IMR-90 (cell line): ENCODE results near the gene KLK6. TPM values are rescaled to one million over a fixed set of nuclear protein-coding genes. Genes with fewer than 3 reads are reported as not detected.

Experiments used
- ATAC-seq: fragments of 200-7000 bp; cut with Tn5 transposase; 2 replicates; pipeline ENCODE4 v1.9.1; 2020; ENCODE audit warnings: low read depth, mild to moderate bottlenecking, moderate library complexity
- BruUV-seq: library from RNA; stranded (reverse); fragments of 400-500 nt; replicated peaks from 2 replicates; lab custom pipeline; 2021; lab: Mats Ljungman, UMichigan
- CTCF ChIA-PET: fragments of 300-600 bp; formaldehyde crosslinking; extraction: SDS; loops from one replicate; lab custom pipeline; 2021; ENCODE audit warnings: antibody characterized with exemption; lab: Yijun Ruan, JAX
- POLR2A ChIA-PET: fragments of 300-600 bp; sonication (Branson Sonifier 250); formaldehyde crosslinking; loops from one replicate; lab custom pipeline; 2022; ENCODE audit warnings: antibody characterized with exemption; ENCODE audit not compliant: unreplicated experiment; lab: Charles Lee
- DNase-seq: peaks from one replicate; pipeline ENCODE4 v3.0.0; 2013
- H2AFZ ChIP-seq: replicated peaks from 2 replicates; pipeline ENCODE3; 2013; ENCODE audit warnings: low read length, mild to moderate bottlenecking; ENCODE audit not compliant: poor library complexity
- H2AK5ac ChIP-seq: 2 replicates; pipeline ENCODE4 v1.6.1; 2013; ENCODE audit warnings: low read depth, low read length, inconsistent platforms
- H2AK9ac ChIP-seq: replicated peaks from 2 replicates; pipeline ENCODE3; 2013; ENCODE audit warnings: mild to moderate bottlenecking, low read depth, low read length, moderate library complexity; ENCODE audit not compliant: poor library complexity
- H2BK120ac ChIP-seq: 2 replicates; pipeline ENCODE4 v1.6.1; 2013; ENCODE audit warnings: low read depth, low read length, inconsistent platforms
- H2BK15ac ChIP-seq: 3 replicates; pipeline ENCODE4 v1.6.1; 2013; ENCODE audit warnings: low read depth, low read length, inconsistent platforms
- H2BK20ac ChIP-seq: 2 replicates; pipeline ENCODE4 v1.6.1; 2013; ENCODE audit warnings: low read depth, mild to moderate bottlenecking, inconsistent platforms, low read length, moderate library complexity
- H2BK5ac ChIP-seq: 2 replicates; pipeline ENCODE4 v1.6.1; 2013; ENCODE audit warnings: mild to moderate bottlenecking, low read depth, low read length, inconsistent platforms; ENCODE audit not compliant: poor library complexity, severe bottlenecking
- H3K14ac ChIP-seq: replicated peaks from 2 replicates; pipeline ENCODE4 v1.6.1; 2013; ENCODE audit warnings: low read depth, low read length, inconsistent platforms
- H3K18ac ChIP-seq: 2 replicates; pipeline ENCODE4 v1.6.1; 2013; ENCODE audit warnings: low read depth, low read length, control low read depth
- H3K23ac ChIP-seq: 2 replicates; pipeline ENCODE4 v1.6.1; 2013; ENCODE audit warnings: low read depth, low read length, inconsistent platforms
- H3K27ac ChIP-seq: 2 replicates; pipeline ENCODE4 v1.5.1; 2013; ENCODE audit warnings: mild to moderate bottlenecking, control low read depth, low read length; ENCODE audit not compliant: insufficient read depth
- H3K27me3 ChIP-seq: 2 replicates; pipeline ENCODE4 v1.6.1; 2013; ENCODE audit warnings: low read length; ENCODE audit not compliant: control insufficient read depth, insufficient read depth
- H3K36me3 ChIP-seq: 2 replicates; pipeline ENCODE4 v1.6.1; 2013; ENCODE audit warnings: low read length, mixed read lengths; ENCODE audit not compliant: control insufficient read depth, insufficient read depth
- H3K4ac ChIP-seq: 2 replicates; pipeline ENCODE4 v1.6.1; 2013; ENCODE audit warnings: low read depth, low read length, inconsistent platforms
- H3K4me1 ChIP-seq: 2 replicates; pipeline ENCODE4 v1.6.1; 2013; ENCODE audit warnings: low read length, mixed read lengths; ENCODE audit not compliant: control insufficient read depth, insufficient read depth
- H3K4me2 ChIP-seq: 2 replicates; pipeline ENCODE4 v1.6.1; 2013; ENCODE audit warnings: low read depth, mild to moderate bottlenecking, control low read depth, low read length, moderate library complexity
- H3K4me3 ChIP-seq: 2 replicates; pipeline ENCODE4 v1.5.1; 2013; ENCODE audit warnings: low read depth, mild to moderate bottlenecking, control low read depth, low read length, moderate library complexity; ENCODE audit not compliant: insufficient read depth
- H3K56ac ChIP-seq: 2 replicates; pipeline ENCODE4 v1.6.1; 2013; ENCODE audit warnings: low read length, inconsistent platforms; ENCODE audit not compliant: insufficient read depth; ENCODE audit errors: extremely low read depth
- H3K79me1 ChIP-seq, 2 experiments: 2 replicates each; pipeline ENCODE4 v1.6.1; 2013; ENCODE audit warnings: low read length in 2 of 2, inconsistent platforms in 1 of 2, low read depth in 1 of 2
- H3K9ac ChIP-seq: 2 replicates; pipeline ENCODE4 v1.6.1; 2013; ENCODE audit warnings: low read depth, low read length, control low read depth
- H3K9me1 ChIP-seq: 2 replicates; pipeline ENCODE4 v1.6.1; 2013; ENCODE audit warnings: low read length, inconsistent platforms; ENCODE audit not compliant: insufficient read depth
- H3K9me3 ChIP-seq: 2 replicates; pipeline ENCODE4 v1.6.1; 2013; ENCODE audit warnings: low read length; ENCODE audit not compliant: control insufficient read depth, insufficient read depth
- H4K20me1 ChIP-seq: 2 replicates; pipeline ENCODE4 v1.6.1; 2013; ENCODE audit warnings: low read length, inconsistent platforms; ENCODE audit not compliant: insufficient read depth
- H4K5ac ChIP-seq: 2 replicates; pipeline ENCODE4 v1.6.1; 2013; ENCODE audit warnings: mild to moderate bottlenecking, low read depth, low read length, control low read depth
- H4K8ac ChIP-seq, 2 experiments: 2 replicates each; pipeline ENCODE4 v1.6.1; 2013; ENCODE audit warnings: low read depth in 2 of 2, low read length in 2 of 2, control low read depth in 1 of 2, inconsistent platforms in 1 of 2
- H4K91ac ChIP-seq: 2 replicates; pipeline ENCODE4 v1.6.1; 2013; ENCODE audit warnings: low read depth, low read length, inconsistent platforms; ENCODE audit not compliant: insufficient read depth
- CEBPB ChIP-seq: IDR thresholded peaks from 2 replicates; pipeline ENCODE4 v1.6.1; 2012; ENCODE audit warnings: low read depth, low read length, improper control_type of control experiment
- CHD1 ChIP-seq: IDR thresholded peaks from 2 replicates; pipeline ENCODE4 v1.6.1; 2012; ENCODE audit warnings: low read depth, low read length, improper control_type of control experiment
- MAZ ChIP-seq: IDR thresholded peaks from 2 replicates; pipeline ENCODE4 v1.6.1; 2012; ENCODE audit warnings: low read depth, mild to moderate bottlenecking, low read length, improper control_type of control experiment, moderate library complexity, borderline replicate concordance
- NFE2L2 ChIP-seq: fragments of 150-350 bp; IDR thresholded peaks from 2 replicates; pipeline ENCODE4 v1.6.1; 2016; ENCODE audit warnings: low read depth, mild to moderate bottlenecking, low read length
- POLR2A ChIP-seq: IDR thresholded peaks from 2 replicates; pipeline ENCODE4 v1.6.1; 2012; ENCODE audit warnings: mild to moderate bottlenecking, low read depth, low read length
- RAD21 ChIP-seq: IDR thresholded peaks from 2 replicates; pipeline ENCODE4 v1.6.1; 2012; ENCODE audit warnings: low read length, improper control_type of control experiment
- RCOR1 ChIP-seq: IDR thresholded peaks from 2 replicates; pipeline ENCODE4 v1.6.1; 2012; ENCODE audit warnings: mild to moderate bottlenecking, low read length, improper control_type of control experiment; ENCODE audit not compliant: insufficient replicate concordance
- RFX5 ChIP-seq: IDR thresholded peaks from 2 replicates; pipeline ENCODE4 v1.8.0; 2012; ENCODE audit warnings: low read depth, mild to moderate bottlenecking, low read length, moderate library complexity
- SMC3 ChIP-seq: fragments of 150-350 bp; IDR thresholded peaks from 2 replicates; pipeline ENCODE4 v1.6.1; 2016; ENCODE audit warnings: low read depth, mild to moderate bottlenecking, antibody characterized with exemption, low read length, moderate library complexity
- dilution Hi-C: fragments of 300-500 bp; cut with HindIII; formaldehyde crosslinking; loops from one replicate; pipeline ENCODE4 v1.14.3; 2018; ENCODE audit warnings: low sequenced_read_pairs; ENCODE audit not compliant: unreplicated experiment
- in situ Hi-C: fragments of 300-500 bp; cut with MboI; formaldehyde crosslinking; loops from 3 replicates; pipeline ENCODE4 v1.14.3; 2019; ENCODE audit warnings: low sequenced_read_pairs, inconsistent platforms, mixed read lengths
- intact Hi-C: fragments of 100-400 bp; cut with micrococcal nuclease; formaldehyde crosslinking; loops from 2 replicates; pipeline ENCODE4 v1.10.0; 2022
- polyA plus RNA-seq, 3 experiments: library from polyadenylated mRNA; depleted of rRNA; stranded (reverse); fragments of >200 nt; gene quantifications; 2 replicates each; pipeline ENCODE4 v1.2.3, GENCODE V29; 2012; ENCODE audit warnings: low replicate concordance in 1 of 3
- total RNA-seq: library from RNA; depleted of rRNA; stranded (reverse); fragments of >200 nt; gene quantifications from 2 replicates; pipeline ENCODE4 v1.2.3, GENCODE V29; 2012
- TF ChIP-seq, protein P1 (sequence below): fragments of 150-350 bp; IDR thresholded peaks from 2 replicates; pipeline ENCODE4 v1.6.1; 2017; ENCODE audit warnings: mild to moderate bottlenecking, antibody characterized with exemption, low read length, low read depth
- TF ChIP-seq, protein P2 (sequence below): conservative IDR thresholded peaks from 2 replicates; pipeline ENCODE4 v1.5.1; 2012; ENCODE audit warnings: mild to moderate bottlenecking, low read depth, low read length, improper control_type of control experiment

Gene KLK6
- total and polyA plus RNA-seq, 2 of the 4 experiments (the other 2 are of a cell fraction), result not detected

DNA sequence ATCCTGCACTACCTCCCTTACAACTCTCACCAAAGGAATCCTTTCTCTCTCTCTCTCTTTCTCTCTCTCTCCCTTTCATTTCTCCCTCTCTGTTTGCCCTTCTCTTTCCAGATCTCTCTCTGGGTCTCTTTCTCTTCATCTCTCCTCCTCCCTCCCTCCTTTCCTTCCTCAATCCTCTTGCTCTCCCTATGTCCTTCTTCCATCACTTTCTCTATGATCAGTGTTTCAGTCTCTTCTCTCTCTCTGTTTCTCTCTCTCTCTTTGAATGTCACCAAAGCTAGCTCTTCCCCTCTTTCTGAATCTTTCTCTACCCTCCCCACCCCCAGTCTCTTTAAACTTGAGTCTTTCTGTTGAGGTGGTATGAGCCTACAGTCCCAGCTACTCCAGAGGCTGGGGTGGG, 38.4 kb downstream of the KLK6 start:
- no peak overlapping the region for H3K27ac ChIP-seq
- no peak overlapping the region for H3K4me3 ChIP-seq
- no peaks in the 10 kb centered on the region for H3K9me1 ChIP-seq
- H3K9me3 ChIP-seq, result no peaks in the 10 kb centered on the region
- no peak overlapping the region for H3K14ac ChIP-seq
- in situ Hi-C loops (no loop called here), intact Hi-C loops (loop anchor here (5.0 kb wide), 1 partner anchor 166 kb away; no protein-coding TSS in a partner anchor), dilution Hi-C loops (no loop called here)
- no peak overlapping the region for H4K5ac ChIP-seq
- no peak overlapping the region for H3K4ac ChIP-seq
- no peak overlapping the region for H2AK9ac ChIP-seq
- H3K4me1 ChIP-seq, result no peaks in the 10 kb centered on the region
- no TSS peak for BruUV-seq
- no peaks in the 10 kb centered on the region for H3K79me1 ChIP-seq
- H3K4me2 ChIP-seq, result no peak overlapping the region
- H4K20me1 ChIP-seq, result no peaks in the 10 kb centered on the region
- no peak overlapping the region for H2AK5ac ChIP-seq
- H2AFZ ChIP-seq, result no peak overlapping the region
- H3K36me3 ChIP-seq, result no peaks in the 10 kb centered on the region
- H3K27me3 ChIP-seq, result no peaks in the 10 kb centered on the region
- H3K23ac ChIP-seq, result no peak overlapping the region
- no peak overlapping the region for H2BK15ac ChIP-seq
- H3K9ac ChIP-seq, result no peak overlapping the region
- H3K56ac ChIP-seq, result no peak overlapping the region
- no peak for DNase-seq
- no peak overlapping the region for H3K18ac ChIP-seq
- no peak overlapping the region for H2BK5ac ChIP-seq
- ChIA-PET POLR2A (no interaction called here), CTCF (no interaction called here)
- no peak overlapping the region for H2BK20ac ChIP-seq
- no peak for TF ChIP-seq CEBPB
- TF ChIP-seq, protein P1, sequence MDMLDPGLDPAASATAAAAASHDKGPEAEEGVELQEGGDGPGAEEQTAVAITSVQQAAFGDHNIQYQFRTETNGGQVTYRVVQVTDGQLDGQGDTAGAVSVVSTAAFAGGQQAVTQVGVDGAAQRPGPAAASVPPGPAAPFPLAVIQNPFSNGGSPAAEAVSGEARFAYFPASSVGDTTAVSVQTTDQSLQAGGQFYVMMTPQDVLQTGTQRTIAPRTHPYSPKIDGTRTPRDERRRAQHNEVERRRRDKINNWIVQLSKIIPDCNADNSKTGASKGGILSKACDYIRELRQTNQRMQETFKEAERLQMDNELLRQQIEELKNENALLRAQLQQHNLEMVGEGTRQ, result no peak
- TF ChIP-seq CHD1, result no peak
- no peak for TF ChIP-seq NFE2L2
- TF ChIP-seq RFX5, result no peak
- no peak for TF ChIP-seq RCOR1
- TF ChIP-seq, protein P2, sequence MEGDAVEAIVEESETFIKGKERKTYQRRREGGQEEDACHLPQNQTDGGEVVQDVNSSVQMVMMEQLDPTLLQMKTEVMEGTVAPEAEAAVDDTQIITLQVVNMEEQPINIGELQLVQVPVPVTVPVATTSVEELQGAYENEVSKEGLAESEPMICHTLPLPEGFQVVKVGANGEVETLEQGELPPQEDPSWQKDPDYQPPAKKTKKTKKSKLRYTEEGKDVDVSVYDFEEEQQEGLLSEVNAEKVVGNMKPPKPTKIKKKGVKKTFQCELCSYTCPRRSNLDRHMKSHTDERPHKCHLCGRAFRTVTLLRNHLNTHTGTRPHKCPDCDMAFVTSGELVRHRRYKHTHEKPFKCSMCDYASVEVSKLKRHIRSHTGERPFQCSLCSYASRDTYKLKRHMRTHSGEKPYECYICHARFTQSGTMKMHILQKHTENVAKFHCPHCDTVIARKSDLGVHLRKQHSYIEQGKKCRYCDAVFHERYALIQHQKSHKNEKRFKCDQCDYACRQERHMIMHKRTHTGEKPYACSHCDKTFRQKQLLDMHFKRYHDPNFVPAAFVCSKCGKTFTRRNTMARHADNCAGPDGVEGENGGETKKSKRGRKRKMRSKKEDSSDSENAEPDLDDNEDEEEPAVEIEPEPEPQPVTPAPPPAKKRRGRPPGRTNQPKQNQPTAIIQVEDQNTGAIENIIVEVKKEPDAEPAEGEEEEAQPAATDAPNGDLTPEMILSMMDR, result no peak
- TF ChIP-seq SMC3, result no peak
- TF ChIP-seq RAD21, result no peak
- no peak for TF ChIP-seq POLR2A
- TF ChIP-seq MAZ, result no peak
- no peak overlapping the region for H4K91ac ChIP-seq
- H2BK120ac ChIP-seq, result no peak overlapping the region
- no peak for ATAC-seq
- no peak overlapping the region for H4K8ac ChIP-seq
